HUDEP-2 (cell line): Measurements from ENCODE around the gene GET4.
"Not testable (repeated sequence)": the region's sequence is repeated elsewhere in the genome, so short reads cannot be mapped to it uniquely, and the experiment has no call there.

Source experiments
- DNase-seq, 76 experiments: peaks; one replicate each; lab custom pipeline; 2025; ENCODE audit not compliant: unreplicated experiment in 76 of 76; lab: John Stamatoyannopoulos, UW

The GET4 gene

DNA sequence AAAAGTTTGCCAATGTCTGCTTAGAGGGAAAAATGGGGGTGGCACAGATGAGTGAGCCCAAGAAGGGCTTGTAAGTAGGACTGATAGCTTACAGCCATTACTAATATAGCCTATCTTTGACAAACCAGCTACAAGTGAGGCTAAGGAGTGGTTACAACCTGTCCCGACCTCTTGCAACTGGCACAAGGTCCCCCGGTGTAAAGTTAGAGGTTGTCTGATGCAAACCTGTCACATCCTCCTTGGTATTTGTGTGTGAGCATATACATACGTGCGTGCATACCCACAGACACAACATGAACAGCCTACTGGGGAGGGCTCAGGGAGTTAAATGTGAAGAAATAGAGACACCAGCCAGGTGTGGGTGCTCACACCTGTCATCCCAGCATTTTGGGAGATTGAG lies 63.5 kb downstream of the GET4 start:
- DNase-seq = no peak

- DNase-seq = no peak
These were observed 64.5 kb downstream of the GET4 start for GRCh38 chr7:940599-941408.

GRCh38 chr7:943793-944192 lies 67.4 kb downstream of the GET4 start:
- DNase-seq = not testable (repeated sequence)

GRCh38 chr7:944744-945143 lies 68.4 kb downstream of the GET4 start:
- no peak for DNase-seq

- no peak for DNase-seq
These were observed 68.8 kb downstream of the GET4 start for GRCh38 chr7:945147-945555.

- no peak for DNase-seq
These were observed 69.4 kb downstream of the GET4 start for GRCh38 chr7:945556-946255.
